NOMO-1 treated with DMSO at 0.1 percent for 48 hours (cell line): Measurements from ENCODE around the gene ZSWIM8.

ENCODE experiments used
- DNase-seq: peaks from one replicate; lab custom pipeline; 2025; ENCODE audit not compliant: unreplicated experiment; lab: John Stamatoyannopoulos, UW

ZSWIM8 gene

DNA sequence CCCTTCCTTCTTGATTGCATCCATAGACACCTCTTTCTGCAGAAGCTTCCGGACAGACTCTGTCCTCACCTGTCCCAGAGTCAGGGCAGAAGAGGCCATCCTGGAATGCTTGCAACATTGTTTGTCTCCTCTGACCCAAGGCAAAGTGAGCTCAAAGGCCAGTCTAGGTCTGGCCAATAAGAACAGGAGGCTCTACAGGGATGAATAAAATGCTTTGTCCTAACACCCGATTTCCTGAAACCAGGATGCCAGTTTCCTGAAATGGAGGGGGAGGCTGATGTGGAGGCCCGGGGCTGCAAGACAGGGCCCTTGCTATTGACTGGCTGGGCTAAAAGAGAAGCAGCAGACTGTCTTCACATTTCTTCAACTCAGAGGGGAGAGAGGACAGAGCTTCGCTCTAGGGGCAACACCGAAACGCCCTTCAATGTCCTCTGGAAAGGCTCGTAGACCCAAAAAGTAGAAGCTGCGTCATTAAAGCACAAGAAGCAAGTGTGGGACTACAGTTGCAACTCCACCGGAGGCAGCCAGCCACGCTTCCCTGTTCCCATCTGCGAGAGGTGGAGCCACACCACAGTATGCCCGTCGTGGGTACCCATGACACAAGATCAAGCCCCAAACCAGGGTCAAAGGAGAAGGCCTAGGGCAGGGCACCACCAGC, 55.1 kb downstream of the ZSWIM8 start:
- DNase-seq: no peak

GRCh38 chr10:73841061-73841421, 55.6 kb downstream of the ZSWIM8 start:
- DNase-seq: no peak

DNA sequence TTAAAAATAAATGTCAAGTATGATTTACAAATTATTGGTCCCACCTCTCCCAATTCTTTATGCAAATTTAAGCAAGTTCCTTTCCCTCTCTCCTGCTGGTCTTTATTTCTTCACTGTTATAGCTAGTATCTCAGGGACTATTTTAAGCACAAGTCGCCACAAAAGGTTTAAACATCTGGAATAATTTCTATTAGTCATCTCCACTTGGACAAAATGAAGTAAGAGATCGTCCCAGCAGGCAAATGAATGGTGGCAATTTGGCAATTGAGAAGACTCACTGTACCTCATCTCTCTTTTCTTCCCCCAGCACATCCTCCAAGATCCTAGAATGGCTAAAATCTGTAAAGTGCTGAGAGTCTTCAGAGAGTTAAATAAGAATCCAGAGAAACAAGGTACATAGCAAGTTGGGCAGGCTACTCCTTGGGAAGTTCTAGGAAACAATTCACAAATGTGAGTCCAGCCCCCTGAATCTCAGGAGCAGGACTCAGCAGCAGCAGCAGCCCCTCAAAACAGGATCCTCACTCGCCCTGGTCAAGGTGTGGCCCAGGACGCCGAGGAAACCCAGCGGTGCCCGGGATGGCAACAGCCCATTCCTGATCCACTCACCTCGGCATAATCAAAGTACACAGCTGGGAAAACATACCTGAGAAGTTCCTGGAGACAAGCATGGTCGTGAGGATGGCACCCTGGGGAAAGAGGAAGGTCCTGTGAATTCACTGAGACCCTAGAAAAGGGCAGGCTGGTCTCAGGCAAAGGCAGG, 56.3 kb downstream of the ZSWIM8 start:
- no peak for DNase-seq

- no peak for DNase-seq
Observed at GRCh38 chr10:73842349-73842748, 56.9 kb downstream of the ZSWIM8 start.

DNA sequence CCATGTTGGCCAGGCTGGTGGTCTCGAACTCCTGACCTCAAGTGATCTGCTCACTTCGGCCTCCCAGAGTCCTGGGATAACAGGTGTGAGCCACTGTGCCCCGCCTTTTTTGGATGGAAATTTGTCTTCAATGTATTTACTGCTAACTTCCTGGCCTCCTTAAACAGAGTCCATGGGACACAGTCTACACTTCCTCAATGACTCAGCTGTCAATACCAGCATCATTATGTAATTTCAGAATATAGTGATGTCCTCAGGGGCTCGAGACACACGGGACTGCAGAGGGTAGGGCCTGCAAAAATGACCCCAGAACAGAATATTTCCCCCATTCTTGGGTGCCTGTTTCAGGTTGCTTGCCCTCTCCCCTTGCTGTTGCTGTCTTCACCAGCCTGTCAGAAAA, 57.9 kb downstream of the ZSWIM8 start:
- peak; percentile 17 for DNase-seq

GRCh38 chr10:73847031-73847430, 61.6 kb downstream of the ZSWIM8 start:
- no peak for DNase-seq

DNA sequence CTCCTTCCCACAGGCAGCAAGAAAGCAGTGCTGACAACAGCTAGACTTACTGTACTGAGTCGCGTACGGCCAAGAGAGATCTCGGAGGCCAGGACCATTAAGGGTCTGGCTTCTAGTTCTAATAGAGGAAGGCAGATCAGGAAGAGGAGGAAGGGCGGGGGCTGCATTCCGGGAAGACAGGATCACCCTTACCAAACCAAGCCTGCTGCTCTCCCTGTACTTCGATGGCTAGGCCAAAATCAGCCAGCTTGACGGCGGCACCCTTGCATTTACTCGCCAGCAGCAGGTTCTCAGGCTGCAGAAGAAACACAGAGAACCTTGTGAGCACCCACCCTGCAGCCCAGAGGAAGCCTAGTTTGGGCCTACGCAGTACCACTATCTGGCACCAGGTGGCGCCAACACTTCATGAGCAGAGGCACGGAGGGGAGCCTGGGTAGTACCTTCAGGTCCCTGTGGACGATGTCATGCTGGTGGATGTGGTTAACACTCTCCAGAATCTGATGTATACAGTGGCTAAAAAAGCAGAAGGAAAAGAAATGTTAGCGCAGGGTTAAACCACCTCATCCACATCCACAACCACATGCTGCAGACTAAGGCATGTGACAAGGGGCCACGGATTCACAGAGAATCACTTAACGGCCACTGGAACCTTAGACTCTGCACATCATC, 63.5 kb downstream of the ZSWIM8 start:
- DNase-seq: peak; percentile 99

DNA sequence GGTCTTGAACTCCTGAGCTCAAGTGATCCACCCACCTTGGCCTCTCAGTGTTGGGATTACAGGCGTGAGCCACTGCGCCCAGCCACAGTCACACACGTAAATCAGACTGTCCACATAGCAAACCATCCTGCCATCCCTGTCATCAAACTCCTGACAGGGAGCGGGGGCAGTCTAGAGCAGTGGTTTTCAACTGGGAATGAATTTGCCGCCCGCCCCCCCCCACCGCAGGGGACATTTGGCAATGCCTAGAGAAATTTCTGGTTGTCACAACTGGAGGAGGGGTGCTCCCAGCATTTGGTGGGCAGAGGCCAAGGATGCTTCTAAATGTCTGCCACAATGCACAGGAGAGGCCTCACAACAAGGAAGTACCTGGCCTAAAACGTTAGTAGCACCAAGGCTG, 64.8 kb downstream of the ZSWIM8 start:
- no peak for DNase-seq

DNA sequence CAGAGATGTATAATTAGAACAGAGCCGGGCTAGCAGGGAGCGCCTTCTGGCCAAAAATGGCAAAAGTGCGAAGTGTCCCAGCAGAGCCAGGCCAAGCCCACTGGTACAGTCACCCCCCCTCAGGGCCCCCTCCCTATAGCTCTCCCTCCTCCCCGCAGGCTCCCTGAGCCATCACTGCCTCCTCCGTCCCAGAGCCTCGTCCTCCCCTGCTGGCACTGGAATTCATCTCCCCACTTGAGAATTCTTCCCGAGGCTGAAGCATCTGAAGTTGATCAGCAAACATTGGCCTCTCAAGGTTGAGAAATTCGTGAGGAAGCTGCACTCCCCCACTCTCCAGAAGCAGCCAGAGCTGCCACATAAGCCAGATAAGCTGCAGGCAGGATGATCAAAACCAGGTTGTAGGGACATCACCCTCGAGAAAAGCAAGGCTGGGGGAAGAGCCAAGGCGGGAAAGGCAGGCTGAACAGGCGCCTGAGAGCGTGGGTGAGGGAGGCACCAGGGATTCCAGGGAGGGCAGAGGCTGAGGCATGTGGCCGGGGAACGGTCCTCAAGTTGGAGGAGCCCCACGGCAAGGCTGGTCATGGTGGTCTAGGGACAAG, 65.6 kb downstream of the ZSWIM8 start:
- no peak for DNase-seq
